GM18499 (cell line): ENCODE results near the gene RNF17.

Source experiments
- ATAC-seq: cut with Tn5 transposase; IDR thresholded peaks from one replicate; pipeline ENCODE4 v1.9.1; 2021; ENCODE audit warnings: moderate number of reproducible peaks; ENCODE audit not compliant: insufficient read depth, unreplicated experiment

The RNF17 gene

DNA sequence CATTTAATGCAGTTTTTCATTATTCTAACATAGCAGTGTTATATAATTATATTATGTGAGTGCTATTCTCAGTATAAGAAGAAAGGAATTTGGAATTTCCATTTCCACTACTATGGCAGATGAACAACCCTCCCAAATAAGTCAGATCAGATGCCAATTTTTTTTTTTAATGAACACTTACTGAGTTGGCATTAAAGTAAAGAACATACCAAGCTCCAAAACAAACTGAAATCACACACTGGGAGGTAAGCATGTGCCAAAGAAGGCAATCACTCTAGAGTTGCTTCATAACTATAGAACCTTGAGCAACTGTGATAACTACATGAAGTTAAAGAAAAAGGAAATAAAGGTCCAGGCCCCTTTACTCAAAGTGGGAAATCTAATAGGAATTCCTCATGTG lies 90.3 kb downstream of the RNF17 start:
- ATAC-seq, result no peak

DNA sequence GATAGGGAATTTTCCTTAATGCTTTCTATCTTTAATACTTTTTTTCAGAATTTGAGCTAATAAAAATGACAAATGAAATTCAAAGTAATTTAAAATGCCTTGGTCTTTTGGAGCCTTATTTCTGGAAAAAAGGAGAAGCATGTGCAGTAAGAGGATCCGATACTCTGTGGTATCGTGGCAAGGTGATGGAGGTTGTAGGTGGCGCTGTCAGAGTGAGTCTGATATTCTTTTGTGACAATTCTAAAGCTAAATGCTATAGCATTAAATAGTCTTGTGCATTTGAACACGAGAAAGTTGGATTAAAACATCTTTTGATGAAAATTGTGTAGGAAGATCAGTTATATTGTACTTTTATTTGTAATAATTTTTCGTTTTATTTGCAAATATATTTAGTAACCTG lies 95.0 kb downstream of the RNF17 start:
- ATAC-seq, result no peak

GRCh38 chr13:24860770-24861169 lies 96.8 kb downstream of the RNF17 start:
- no peak for ATAC-seq

DNA sequence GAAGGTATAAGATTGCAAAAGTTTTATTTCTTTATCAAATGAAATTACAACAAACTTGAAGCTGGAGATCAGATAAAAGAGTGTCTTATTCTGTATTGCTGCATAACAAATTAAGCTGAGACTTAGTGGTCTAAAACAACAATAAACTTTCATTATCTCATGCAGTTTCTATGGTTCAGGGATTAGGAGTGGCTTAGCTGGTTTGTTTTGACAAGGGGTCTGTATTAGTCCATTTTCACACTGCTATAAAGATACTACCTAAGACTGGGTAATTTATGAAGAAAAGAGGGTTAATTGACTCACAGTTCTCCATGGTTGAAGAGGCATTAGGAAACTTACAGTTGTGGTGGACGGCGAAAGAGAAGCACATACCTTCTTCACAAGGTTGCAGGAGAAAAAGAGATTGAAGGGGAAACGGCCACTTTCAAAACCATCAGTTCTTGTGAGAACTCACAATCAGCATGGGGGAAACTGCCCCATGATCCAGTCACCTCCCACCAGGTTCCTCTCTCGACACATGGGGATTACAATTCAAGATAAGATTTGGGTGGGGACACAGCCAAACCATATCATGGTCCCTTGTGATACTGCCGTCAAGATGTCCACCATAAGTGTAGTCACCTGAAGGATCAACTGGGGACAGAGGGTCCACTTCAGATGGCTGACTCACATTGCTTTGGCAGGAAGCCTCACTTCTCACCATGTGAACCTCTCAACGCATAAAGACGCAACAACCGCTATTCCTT lies 97.8 kb downstream of the RNF17 start:
- no peak for ATAC-seq

- no peak for ATAC-seq
These were observed 100.0 kb downstream of the RNF17 start for GRCh38 chr13:24863748-24864540.

DNA sequence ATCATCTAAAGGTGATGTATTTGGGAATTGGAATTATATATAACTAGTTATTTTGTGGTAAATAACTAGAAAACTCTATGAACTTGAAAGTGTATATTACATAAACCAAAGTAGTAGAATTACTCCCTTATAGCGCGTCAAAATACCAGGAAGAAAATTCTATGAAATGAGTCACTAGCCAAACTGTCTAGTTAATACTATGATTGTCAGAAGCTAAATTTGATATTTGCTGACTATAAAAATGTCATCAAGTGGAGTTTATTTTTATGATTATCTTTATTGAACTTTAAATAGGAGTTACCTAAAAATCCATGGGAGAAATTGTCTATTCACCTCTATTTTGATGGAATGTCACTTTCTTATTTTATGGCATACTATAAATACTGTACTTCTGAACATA lies 100.6 kb downstream of the RNF17 start:
- no peak for ATAC-seq

GRCh38 chr13:24865163-24865953 lies 101.4 kb downstream of the RNF17 start:
- no peak for ATAC-seq

- no peak for ATAC-seq
These were observed 102.5 kb downstream of the RNF17 start for GRCh38 chr13:24866488-24866887.

DNA sequence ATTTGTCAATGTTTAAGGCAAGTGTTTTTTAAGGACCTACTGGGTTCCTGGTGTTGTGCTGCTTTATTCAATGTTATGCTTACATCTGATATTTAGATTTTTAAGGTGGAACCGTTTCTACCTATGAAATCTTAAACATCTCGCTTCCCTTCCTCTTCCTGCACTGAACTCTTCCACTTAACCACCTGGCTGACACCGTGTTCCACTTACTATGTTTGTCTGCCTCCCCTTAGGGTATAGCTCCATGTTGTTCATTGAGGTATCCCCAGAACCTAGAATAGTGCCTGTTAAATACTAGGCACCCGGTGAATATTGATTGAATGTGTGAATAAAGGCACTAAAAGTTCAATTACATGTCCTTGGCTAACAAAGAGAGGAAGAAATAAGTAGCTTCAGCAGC lies 104.9 kb downstream of the RNF17 start:
- ATAC-seq, result no peak

DNA sequence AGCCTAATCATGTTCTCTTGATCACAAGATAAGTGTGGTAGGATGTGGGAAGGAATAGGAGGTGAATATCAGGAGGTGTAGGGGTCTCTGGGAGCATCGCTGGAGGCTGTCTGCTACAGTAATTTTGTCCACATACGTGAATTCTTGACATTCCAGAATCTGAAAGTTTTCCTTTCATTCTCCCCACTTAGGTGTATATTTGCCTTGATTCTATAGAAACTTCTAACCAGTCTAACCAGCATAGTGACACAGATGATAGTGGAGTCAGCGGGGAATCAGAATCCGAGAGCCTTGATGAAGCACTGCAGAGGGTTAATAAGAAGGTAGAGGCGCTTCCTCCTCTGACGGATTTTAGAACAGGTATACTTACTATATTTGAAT lies 106.4 kb downstream of the RNF17 start:
- ATAC-seq, result no peak

GRCh38 chr13:24875566-24875965 lies 111.6 kb downstream of the RNF17 start:
- no peak for ATAC-seq

- no peak for ATAC-seq
These were observed 113.6 kb downstream of the RNF17 start for GRCh38 chr13:24877531-24877930.

- ATAC-seq, result no peak
These were observed 114.4 kb downstream of the RNF17 start for GRCh38 chr13:24878340-24878739.

DNA sequence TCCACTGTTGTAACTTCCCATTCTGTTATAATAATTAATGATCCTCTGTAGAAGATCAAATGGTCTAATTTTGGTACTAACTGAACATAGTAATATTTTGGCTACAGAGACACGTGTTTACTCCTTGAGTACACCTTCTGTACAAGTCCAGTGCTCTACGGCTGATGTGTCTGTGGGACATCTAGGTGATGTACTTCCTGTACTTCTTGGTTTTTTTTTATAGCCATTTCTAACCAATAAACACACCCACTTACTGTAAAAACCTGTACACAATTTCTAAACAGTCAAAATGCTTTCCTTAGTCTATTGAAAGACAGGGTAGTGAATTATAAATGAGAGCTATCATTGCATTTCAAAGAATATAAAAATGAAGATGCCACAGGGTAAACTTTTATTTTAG lies 118.7 kb downstream of the RNF17 start:
- ATAC-seq, result no peak

DNA sequence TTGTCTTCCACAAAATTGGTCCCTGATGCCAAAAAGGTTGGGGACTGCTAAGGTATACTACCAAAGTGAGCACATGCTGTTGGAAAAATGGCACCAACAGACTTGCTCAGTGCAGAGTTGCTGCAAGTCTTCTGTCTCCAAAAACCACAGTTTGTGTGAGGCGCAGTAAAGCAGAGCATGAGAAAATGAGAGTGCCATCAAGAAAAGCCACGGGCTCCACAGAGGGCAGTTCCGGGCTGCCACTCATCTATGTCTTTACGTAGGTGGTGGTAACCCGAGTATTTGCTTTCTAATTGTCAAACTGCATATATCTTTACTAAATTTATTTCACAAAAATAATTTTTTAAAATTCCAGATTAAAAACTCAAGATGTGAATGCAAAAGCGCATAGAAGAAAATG lies 123.8 kb downstream of the RNF17 start:
- no peak for ATAC-seq

GRCh38 chr13:24888291-24888931 lies 124.4 kb downstream of the RNF17 start:
- ATAC-seq, result no peak

- ATAC-seq, result no peak
These were observed 126.3 kb downstream of the RNF17 start for GRCh38 chr13:24890256-24890655.

DNA sequence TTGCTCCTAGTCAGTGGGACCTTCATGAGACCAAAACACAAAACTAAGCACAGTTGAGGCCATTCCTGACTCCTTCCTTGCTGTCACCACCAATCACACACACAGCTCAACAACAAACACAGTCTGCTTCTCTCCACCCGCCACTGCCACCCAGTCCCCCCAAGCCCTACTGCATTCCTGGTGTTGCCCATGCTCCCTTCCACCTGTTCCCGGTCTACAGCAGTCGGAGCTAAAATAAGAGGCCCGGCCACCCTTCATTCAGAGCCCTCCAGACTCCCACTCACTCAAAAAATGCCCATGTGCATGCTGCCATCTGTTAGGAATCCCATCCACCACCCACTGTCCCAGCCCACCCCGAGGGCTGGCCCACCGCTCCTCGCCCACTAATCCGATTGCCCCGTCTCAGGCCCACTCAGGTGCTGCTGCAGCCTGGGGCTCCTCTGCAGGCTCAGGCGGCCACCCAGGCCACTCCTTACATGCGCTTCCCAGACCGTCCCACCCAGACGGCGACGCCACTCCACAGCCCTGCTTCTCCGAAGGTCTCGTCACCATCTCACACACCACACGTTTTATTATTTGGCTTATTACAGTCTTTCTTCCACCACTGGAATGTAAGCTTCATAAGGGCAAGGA lies 127.6 kb downstream of the RNF17 start:
- ATAC-seq, result no peak

- ATAC-seq, result no peak
These were observed 128.9 kb downstream of the RNF17 start for GRCh38 chr13:24892829-24893228.

DNA sequence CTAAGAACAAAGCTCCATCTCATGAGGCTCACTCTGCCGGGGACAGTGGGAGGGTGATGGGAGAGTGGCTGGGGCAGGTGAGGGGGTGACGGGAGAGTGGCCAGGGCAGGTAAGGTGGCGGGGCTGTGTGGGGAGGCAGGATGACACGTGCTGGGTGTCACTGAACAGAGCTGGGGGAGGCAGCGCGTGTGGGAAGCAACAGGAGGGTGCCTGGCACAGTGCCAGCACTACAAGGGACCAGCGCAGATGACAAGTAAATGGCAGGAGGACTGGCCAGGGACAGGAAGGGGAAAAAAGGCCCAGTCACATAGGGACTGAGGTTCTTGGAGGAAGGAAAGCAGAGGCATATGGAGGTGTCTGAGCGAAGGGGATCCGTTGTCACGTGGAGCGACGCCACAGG lies 129.9 kb downstream of the RNF17 start:
- no peak for ATAC-seq
